Body of pancreas (tissue), 4 donors: ENCODE data around the gene MCTP2.

Source experiments
- POLR2A ChIP-seq, 3 donors: fragments of 450-650 bp; IDR thresholded peaks; one replicate each; pipeline ENCODE4 v1.6.1; 2016; ENCODE audit warnings: antibody characterized with exemption in 3 of 3, mild to moderate bottlenecking in 2 of 3
- TF ChIP-seq, protein P1 (sequence below), 7 experiments: fragments of 450-650 bp in 4 of 7; fragments of 200-600 bp in 3 of 7; sonication (generic) in 3 of 7; IDR thresholded peaks; one replicate each; pipeline ENCODE4 v1.5.1; 2016 to 2019; ENCODE audit warnings: antibody characterized with exemption in 7 of 7

DNA sequence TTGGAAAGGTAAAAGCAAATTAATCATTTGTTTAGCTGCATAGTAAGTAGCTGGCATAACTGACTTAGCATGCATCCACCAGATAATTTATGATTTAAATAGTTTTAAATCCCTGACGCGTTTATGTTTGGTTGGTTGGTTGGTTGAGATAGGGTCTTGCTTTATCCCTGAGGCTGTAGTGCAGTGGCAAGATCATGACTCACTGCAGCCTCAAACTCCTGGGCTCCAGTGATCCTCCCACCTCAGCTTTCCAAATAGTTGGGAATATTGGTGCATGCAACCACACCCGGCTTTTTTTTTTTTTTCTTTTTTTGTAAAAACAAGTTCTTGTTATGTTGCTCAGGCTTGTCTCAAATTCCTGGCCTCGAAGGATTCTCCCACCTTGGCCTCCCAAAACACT lies 263.4 kb downstream of the MCTP2 start:
- TF ChIP-seq, protein P1, sequence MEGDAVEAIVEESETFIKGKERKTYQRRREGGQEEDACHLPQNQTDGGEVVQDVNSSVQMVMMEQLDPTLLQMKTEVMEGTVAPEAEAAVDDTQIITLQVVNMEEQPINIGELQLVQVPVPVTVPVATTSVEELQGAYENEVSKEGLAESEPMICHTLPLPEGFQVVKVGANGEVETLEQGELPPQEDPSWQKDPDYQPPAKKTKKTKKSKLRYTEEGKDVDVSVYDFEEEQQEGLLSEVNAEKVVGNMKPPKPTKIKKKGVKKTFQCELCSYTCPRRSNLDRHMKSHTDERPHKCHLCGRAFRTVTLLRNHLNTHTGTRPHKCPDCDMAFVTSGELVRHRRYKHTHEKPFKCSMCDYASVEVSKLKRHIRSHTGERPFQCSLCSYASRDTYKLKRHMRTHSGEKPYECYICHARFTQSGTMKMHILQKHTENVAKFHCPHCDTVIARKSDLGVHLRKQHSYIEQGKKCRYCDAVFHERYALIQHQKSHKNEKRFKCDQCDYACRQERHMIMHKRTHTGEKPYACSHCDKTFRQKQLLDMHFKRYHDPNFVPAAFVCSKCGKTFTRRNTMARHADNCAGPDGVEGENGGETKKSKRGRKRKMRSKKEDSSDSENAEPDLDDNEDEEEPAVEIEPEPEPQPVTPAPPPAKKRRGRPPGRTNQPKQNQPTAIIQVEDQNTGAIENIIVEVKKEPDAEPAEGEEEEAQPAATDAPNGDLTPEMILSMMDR (IDR thresholded peaks at IDR 0.05) = no peak
- TF ChIP-seq POLR2A (IDR thresholded peaks at IDR 0.05) = no peak
